Ovary (tissue), 3 donors: ENCODE data around the gene KIF1A.

Source experiments
- EP300 ChIP-seq: sonication (generic); formaldehyde crosslinking; IDR thresholded peaks from one replicate; pipeline ENCODE4 v1.6.1; 2017; ENCODE audit warnings: antibody characterized with exemption
- POLR2A ChIP-seq: fragments of 450-650 bp; IDR thresholded peaks from one replicate; pipeline ENCODE4 v1.6.1; 2017; ENCODE audit warnings: antibody characterized with exemption, mild to moderate bottlenecking, moderate library complexity
- TF ChIP-seq, protein P1 (sequence below), 3 donors: fragments of 450-650 bp in 2 of 3; fragments of 200-600 bp in 1 of 3; IDR thresholded peaks; one replicate each; pipeline versions ENCODE4 v1.5.1 to v1.8.0; 2016 to 2022; ENCODE audit warnings: antibody characterized with exemption in 3 of 3, mild to moderate bottlenecking in 1 of 3
- donor health status: DM: no; HTN: no; CAD: no.

DNA sequence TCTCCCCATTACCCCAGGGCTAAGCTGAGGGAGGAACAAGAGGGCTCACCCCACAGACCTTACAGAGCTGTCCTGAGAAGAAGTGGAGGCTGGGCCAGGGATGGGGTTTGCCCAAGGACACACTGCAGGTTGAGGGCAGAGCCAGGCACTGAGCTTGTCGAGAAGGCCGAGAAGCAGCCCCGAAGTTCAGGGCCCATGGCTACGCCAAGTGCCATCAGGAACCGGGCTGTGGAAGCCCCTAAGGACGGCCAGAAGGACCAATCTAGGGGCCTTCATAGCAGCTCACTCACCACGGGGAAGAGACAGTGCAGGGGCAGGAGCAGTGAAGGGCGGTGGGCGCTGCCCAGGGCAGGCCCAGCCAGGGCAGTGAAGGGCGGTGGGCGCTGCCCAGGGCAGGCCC is 30.0 kb upstream of the KIF1A start:
- TF ChIP-seq, protein P1, sequence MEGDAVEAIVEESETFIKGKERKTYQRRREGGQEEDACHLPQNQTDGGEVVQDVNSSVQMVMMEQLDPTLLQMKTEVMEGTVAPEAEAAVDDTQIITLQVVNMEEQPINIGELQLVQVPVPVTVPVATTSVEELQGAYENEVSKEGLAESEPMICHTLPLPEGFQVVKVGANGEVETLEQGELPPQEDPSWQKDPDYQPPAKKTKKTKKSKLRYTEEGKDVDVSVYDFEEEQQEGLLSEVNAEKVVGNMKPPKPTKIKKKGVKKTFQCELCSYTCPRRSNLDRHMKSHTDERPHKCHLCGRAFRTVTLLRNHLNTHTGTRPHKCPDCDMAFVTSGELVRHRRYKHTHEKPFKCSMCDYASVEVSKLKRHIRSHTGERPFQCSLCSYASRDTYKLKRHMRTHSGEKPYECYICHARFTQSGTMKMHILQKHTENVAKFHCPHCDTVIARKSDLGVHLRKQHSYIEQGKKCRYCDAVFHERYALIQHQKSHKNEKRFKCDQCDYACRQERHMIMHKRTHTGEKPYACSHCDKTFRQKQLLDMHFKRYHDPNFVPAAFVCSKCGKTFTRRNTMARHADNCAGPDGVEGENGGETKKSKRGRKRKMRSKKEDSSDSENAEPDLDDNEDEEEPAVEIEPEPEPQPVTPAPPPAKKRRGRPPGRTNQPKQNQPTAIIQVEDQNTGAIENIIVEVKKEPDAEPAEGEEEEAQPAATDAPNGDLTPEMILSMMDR (IDR thresholded peaks at IDR 0.05) = no peak
- TF ChIP-seq POLR2A (no peak), EP300 (no peak)
